22Rv1 (cell line): ENCODE results near the gene PDE3B.

Experiments used
- ZFX ChIP-seq: fragments of 450-650 bp; IDR thresholded peaks from 2 replicates; pipeline ENCODE4 v1.6.1; 2017; ENCODE audit warnings: antibody characterized with exemption, borderline replicate concordance
- TF ChIP-seq, protein P1 (sequence below): fragments of 450-650 bp; IDR thresholded peaks from 2 replicates; pipeline ENCODE4 v1.5.1; 2017; ENCODE audit warnings: mild to moderate bottlenecking

DNA sequence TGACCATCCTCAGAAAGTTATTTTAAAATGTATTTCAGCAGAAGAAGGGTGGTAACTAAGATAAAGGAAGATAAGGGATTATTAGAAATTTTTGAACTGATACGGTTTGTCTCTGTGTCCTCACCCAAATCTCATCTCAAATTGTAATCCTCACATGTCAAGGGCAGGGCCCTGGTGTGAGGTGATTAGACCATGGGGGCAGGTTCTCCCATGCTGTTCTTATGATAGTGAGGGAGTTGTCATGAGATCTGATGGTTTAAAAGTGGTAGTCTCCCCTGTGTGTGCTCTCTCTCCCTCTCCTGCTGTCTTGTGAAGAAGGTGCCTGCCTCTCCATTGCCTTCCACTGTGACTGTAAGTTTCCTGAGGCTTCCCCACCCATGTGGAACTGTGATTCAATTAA lies 212.3 kb downstream of the PDE3B start:
- TF ChIP-seq, protein P1, sequence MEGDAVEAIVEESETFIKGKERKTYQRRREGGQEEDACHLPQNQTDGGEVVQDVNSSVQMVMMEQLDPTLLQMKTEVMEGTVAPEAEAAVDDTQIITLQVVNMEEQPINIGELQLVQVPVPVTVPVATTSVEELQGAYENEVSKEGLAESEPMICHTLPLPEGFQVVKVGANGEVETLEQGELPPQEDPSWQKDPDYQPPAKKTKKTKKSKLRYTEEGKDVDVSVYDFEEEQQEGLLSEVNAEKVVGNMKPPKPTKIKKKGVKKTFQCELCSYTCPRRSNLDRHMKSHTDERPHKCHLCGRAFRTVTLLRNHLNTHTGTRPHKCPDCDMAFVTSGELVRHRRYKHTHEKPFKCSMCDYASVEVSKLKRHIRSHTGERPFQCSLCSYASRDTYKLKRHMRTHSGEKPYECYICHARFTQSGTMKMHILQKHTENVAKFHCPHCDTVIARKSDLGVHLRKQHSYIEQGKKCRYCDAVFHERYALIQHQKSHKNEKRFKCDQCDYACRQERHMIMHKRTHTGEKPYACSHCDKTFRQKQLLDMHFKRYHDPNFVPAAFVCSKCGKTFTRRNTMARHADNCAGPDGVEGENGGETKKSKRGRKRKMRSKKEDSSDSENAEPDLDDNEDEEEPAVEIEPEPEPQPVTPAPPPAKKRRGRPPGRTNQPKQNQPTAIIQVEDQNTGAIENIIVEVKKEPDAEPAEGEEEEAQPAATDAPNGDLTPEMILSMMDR = no peak
- TF ChIP-seq ZFX = no peak
